HepG2 (cell line): ENCODE data around the gene LRRN4CL. TPM values are rescaled to one million over a fixed set of nuclear protein-coding genes. Genes with fewer than 3 reads are reported as not detected.
A peak's percentile ranks its signal among the peaks of the same experiment; 100 is the strongest.

Source experiments
- EP300 ChIP-seq, 3 experiments: sonication (generic) in 1 of 3; formaldehyde crosslinking in 1 of 3; IDR thresholded peaks; 2 replicates each; pipeline versions ENCODE4 v1.5.1 to v1.6.1; 2011 to 2020; ENCODE audit warnings: low read depth in 2 of 3, low read length in 2 of 3, borderline replicate concordance in 1 of 3, improper control_type of control experiment in 1 of 3, mild to moderate bottlenecking in 1 of 3, missing genetic modification reagents in 1 of 3, moderate library complexity in 1 of 3
- GABPB1 ChIP-seq: IDR thresholded peaks from 2 replicates; pipeline ENCODE4 v1.6.1; 2016; ENCODE audit warnings: mild to moderate bottlenecking, missing genetic modification reagents, moderate library complexity, missing compliant biosample characterization
- GATA4 ChIP-seq: sonication (generic); IDR thresholded peaks from 2 replicates; pipeline ENCODE4 v1.6.1; 2016; ENCODE audit warnings: antibody characterized with exemption, low read depth, borderline replicate concordance
- HMG20B ChIP-seq: conservative IDR thresholded peaks from 2 replicates; pipeline ENCODE4 v1.6.1; 2016; ENCODE audit warnings: missing genetic modification reagents, missing compliant biosample characterization
- MED13 ChIP-seq: sonication (generic); formaldehyde crosslinking; IDR thresholded peaks from 2 replicates; pipeline ENCODE4 v1.5.0; 2020; ENCODE audit warnings: missing genetic modification reagents
- NCOR1 ChIP-seq: fragments of 200-600 bp; sonication (generic); IDR thresholded peaks from 2 replicates; pipeline ENCODE4 v1.7.0; 2017; ENCODE audit warnings: antibody characterized with exemption, low read length, borderline replicate concordance
- RORA ChIP-seq: sonication (generic); formaldehyde crosslinking; IDR thresholded peaks from 2 replicates; pipeline ENCODE4 v1.5.0; 2020; ENCODE audit warnings: mild to moderate bottlenecking, missing genetic modification reagents, moderate library complexity
- SNAPC2 ChIP-seq: sonication (generic); formaldehyde crosslinking; IDR thresholded peaks from 2 replicates; pipeline ENCODE4 v1.8.1; 2022; ENCODE audit warnings: mild to moderate bottlenecking, missing genetic modification reagents
- SPEN ChIP-seq: sonication (generic); formaldehyde crosslinking; IDR thresholded peaks from 2 replicates; pipeline ENCODE4 v1.5.1; 2020; ENCODE audit warnings: low read depth, mild to moderate bottlenecking, missing genetic modification reagents
- TSC22D2 ChIP-seq: sonication (generic); formaldehyde crosslinking; IDR thresholded peaks from 2 replicates; pipeline ENCODE4 v1.5.1; 2020; ENCODE audit warnings: missing genetic modification reagents, mild to moderate bottlenecking, borderline replicate concordance
- ZFP82 ChIP-seq: sonication (generic); formaldehyde crosslinking; IDR thresholded peaks from 2 replicates; pipeline ENCODE4 v1.5.1; 2020; ENCODE audit warnings: mild to moderate bottlenecking, missing genetic modification reagents, borderline replicate concordance
- ZNF326 ChIP-seq: sonication (generic); formaldehyde crosslinking; IDR thresholded peaks from 2 replicates; pipeline ENCODE4 v1.4.0; 2020; ENCODE audit warnings: missing genetic modification reagents, borderline replicate concordance
- ZNF446 ChIP-seq: sonication (generic); formaldehyde crosslinking; IDR thresholded peaks from 2 replicates; pipeline ENCODE4 v1.5.0; 2020; ENCODE audit warnings: mild to moderate bottlenecking, missing genetic modification reagents
- ZNF703 ChIP-seq: sonication (generic); formaldehyde crosslinking; IDR thresholded peaks from 2 replicates; pipeline ENCODE4 v1.5.1; 2020; ENCODE audit warnings: missing genetic modification reagents, mild to moderate bottlenecking, moderate library complexity, borderline replicate concordance
- ZSCAN9 ChIP-seq: IDR thresholded peaks from 2 replicates; pipeline ENCODE4 v1.6.1; 2016; ENCODE audit warnings: borderline replicate concordance
- polyA plus RNA-seq, 8 experiments: library from polyadenylated mRNA; depleted of rRNA in 3 of 8; stranded (reverse) in 7 of 8; unstranded in 1 of 8; fragments of >200 nt; fragmentation: Illumina TruSeq in 4 of 8; extraction: Trizol in 4 of 8; gene quantifications; 2 replicates each; pipeline versions ENCODE4 v1.2.1 to v1.2.3, GENCODE V29; 2011 to 2016; ENCODE audit warnings: low read depth in 4 of 8, missing spikeins in 1 of 8, mixed read lengths in 1 of 8; ENCODE audit not compliant: insufficient read depth in 1 of 8
- total RNA-seq, 5 experiments: library from RNA; depleted of rRNA; stranded (reverse); fragments of >200 nt; fragmentation: Illumina TruSeq; extraction: Trizol; gene quantifications; 2 replicates each; pipeline ENCODE4 v1.2.3, GENCODE V29; 2016; ENCODE audit warnings: low read depth in 1 of 5
- TF ChIP-seq, protein P1 (sequence below): sonication (generic); formaldehyde crosslinking; IDR thresholded peaks from 2 replicates; pipeline ENCODE4 v1.8.1; 2023; ENCODE audit warnings: mild to moderate bottlenecking, missing genetic modification reagents
- TF ChIP-seq, protein P2 (sequence below): IDR thresholded peaks from 2 replicates; pipeline ENCODE4 v1.6.1; 2016; ENCODE audit warnings: missing genetic modification reagents, missing compliant biosample characterization
- TF ChIP-seq, protein P3 (sequence below): sonication (generic); formaldehyde crosslinking; IDR thresholded peaks from 2 replicates; pipeline ENCODE4 v1.5.0; 2020; ENCODE audit warnings: mild to moderate bottlenecking, missing genetic modification reagents, borderline replicate concordance

Gene LRRN4CL
- total and polyA plus RNA-seq, 2 of the 13 experiments (the other 11 are each of a cell fraction or from before 2014, with no cell fraction given) = 0.11 TPM; not detected in 1

DNA sequence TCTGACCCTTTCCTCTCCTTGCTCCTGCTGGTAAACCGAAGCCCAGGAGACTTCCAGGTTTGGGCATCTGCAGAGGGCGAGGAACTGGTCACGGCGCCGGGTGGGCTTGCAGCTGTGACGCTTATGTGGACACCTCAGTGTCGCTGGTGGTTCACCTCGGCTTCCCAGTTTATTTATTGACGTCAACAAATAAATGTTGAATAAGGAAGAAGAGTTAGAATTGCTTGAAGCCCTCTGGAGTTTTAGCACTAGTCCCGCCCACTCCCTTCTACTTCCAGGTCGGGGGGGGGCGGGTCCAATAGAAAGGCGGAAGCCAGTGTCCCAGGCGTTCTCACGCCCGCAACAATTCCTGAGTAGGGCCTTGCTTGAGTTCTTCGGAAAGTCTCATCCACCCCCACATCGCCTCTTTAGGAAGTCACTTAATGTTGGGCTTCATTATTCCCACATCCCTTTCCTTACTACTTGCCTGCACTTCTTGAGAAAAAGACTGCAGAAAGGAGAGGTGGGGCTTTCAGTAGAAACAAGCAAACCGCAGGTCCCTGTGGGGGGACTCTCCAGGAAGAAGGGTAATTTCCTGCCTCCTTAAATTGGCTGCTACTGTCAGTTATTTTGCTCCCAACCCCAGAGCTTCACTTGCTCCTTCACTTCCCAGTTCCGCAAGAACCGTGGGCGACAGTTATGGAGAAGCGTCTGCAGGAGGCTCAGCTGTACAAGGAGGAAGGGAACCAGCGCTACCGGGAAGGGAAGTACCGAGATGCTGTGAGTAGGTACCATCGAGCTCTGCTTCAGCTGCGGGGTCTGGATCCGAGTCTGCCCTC lies 39.0 kb upstream of the LRRN4CL start, which contains the start of gene TTC9C (continued):
- TF ChIP-seq, protein P1, sequence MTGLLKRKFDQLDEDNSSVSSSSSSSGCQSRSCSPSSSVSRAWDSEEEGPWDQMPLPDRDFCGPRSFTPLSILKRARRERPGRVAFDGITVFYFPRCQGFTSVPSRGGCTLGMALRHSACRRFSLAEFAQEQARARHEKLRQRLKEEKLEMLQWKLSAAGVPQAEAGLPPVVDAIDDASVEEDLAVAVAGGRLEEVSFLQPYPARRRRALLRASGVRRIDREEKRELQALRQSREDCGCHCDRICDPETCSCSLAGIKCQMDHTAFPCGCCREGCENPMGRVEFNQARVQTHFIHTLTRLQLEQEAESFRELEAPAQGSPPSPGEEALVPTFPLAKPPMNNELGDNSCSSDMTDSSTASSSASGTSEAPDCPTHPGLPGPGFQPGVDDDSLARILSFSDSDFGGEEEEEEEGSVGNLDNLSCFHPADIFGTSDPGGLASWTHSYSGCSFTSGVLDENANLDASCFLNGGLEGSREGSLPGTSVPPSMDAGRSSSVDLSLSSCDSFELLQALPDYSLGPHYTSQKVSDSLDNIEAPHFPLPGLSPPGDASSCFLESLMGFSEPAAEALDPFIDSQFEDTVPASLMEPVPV (CRISPR knock-in tag) = no peak
- TF ChIP-seq GATA4 (0 out of 2 replicates have a peak, but pooled peaks have one; percentile 30), ZSCAN9 (CRISPR knock-in tag) (no peak; the same call in 1 of the 2 replicates), SPEN (CRISPR knock-in tag) (peak; percentile 28; the same call in 1 of the 2 replicates), EP300 (IDR thresholded peaks at IDR 0.05; ENCODE audit: low read depth in 2 of 2, low read length in 2 of 2) (no peak), EP300 (CRISPR knock-in tag; IDR thresholded peaks at IDR 0.05; ENCODE audit: borderline replicate concordance) (no peak), ZNF446 (CRISPR knock-in tag) (no peak), HMG20B (CRISPR knock-in tag) (0 out of 2 replicates have a peak, but pooled peaks have one; percentile 17), MED13 (CRISPR knock-in tag) (no peak), ZNF703 (no peak), NCOR1 (peak; percentile 21; the same call in 1 of the 2 replicates), ZFP82 (CRISPR knock-in tag) (no peak), TSC22D2 (CRISPR knock-in tag) (no peak), GABPB1 (CRISPR knock-in tag) (peak; percentile 93), RORA (no peak), SNAPC2 (CRISPR knock-in tag) (no peak), ZNF326 (CRISPR knock-in tag) (no peak)
- TF ChIP-seq, protein P2, sequence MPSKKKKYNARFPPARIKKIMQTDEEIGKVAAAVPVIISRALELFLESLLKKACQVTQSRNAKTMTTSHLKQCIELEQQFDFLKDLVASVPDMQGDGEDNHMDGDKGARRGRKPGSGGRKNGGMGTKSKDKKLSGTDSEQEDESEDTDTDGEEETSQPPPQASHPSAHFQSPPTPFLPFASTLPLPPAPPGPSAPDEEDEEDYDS (CRISPR knock-in tag) = no peak
- TF ChIP-seq, protein P3, sequence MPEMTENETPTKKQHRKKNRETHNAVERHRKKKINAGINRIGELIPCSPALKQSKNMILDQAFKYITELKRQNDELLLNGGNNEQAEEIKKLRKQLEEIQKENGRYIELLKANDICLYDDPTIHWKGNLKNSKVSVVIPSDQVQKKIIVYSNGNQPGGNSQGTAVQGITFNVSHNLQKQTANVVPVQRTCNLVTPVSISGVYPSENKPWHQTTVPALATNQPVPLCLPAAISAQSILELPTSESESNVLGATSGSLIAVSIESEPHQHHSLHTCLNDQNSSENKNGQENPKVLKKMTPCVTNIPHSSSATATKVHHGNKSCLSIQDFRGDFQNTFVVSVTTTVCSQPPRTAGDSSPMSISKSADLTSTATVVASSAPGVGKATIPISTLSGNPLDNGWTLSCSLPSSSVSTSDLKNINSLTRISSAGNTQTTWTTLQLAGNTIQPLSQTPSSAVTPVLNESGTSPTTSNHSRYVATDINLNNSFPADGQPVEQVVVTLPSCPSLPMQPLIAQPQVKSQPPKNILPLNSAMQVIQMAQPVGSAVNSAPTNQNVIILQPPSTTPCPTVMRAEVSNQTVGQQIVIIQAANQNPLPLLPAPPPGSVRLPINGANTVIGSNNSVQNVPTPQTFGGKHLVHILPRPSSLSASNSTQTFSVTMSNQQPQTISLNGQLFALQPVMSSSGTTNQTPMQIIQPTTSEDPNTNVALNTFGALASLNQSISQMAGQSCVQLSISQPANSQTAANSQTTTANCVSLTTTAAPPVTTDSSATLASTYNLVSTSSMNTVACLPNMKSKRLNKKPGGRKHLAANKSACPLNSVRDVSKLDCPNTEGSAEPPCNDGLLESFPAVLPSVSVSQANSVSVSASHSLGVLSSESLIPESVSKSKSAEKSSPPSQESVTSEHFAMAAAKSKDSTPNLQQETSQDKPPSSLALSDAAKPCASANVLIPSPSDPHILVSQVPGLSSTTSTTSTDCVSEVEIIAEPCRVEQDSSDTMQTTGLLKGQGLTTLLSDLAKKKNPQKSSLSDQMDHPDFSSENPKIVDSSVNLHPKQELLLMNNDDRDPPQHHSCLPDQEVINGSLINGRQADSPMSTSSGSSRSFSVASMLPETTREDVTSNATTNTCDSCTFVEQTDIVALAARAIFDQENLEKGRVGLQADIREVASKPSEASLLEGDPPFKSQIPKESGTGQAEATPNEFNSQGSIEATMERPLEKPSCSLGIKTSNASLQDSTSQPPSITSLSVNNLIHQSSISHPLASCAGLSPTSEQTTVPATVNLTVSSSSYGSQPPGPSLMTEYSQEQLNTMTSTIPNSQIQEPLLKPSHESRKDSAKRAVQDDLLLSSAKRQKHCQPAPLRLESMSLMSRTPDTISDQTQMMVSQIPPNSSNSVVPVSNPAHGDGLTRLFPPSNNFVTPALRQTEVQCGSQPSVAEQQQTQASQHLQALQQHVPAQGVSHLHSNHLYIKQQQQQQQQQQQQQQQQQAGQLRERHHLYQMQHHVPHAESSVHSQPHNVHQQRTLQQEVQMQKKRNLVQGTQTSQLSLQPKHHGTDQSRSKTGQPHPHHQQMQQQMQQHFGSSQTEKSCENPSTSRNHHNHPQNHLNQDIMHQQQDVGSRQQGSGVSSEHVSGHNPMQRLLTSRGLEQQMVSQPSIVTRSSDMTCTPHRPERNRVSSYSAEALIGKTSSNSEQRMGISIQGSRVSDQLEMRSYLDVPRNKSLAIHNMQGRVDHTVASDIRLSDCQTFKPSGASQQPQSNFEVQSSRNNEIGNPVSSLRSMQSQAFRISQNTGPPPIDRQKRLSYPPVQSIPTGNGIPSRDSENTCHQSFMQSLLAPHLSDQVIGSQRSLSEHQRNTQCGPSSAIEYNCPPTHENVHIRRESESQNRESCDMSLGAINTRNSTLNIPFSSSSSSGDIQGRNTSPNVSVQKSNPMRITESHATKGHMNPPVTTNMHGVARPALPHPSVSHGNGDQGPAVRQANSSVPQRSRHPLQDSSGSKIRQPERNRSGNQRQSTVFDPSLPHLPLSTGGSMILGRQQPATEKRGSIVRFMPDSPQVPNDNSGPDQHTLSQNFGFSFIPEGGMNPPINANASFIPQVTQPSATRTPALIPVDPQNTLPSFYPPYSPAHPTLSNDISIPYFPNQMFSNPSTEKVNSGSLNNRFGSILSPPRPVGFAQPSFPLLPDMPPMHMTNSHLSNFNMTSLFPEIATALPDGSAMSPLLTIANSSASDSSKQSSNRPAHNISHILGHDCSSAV (CRISPR knock-in tag) = no peak
